Left kidney (tissue), 2 donors: ENCODE results near the gene PDE7B. TPM values are rescaled to one million over a fixed set of nuclear protein-coding genes. Genes with fewer than 3 reads are reported as not detected.

Experiments
- DNase-seq: peaks from one replicate; pipeline ENCODE4 v3.0.0-alpha.2; 2013
- polyA plus RNA-seq: library from polyadenylated mRNA; unstranded; fragments of 120-200 nt; gene quantifications from one replicate; pipeline ENCODE4 v1.2.1, GENCODE V29; 2013; ENCODE audit not compliant: insufficient read length

The PDE7B gene
- polyA plus RNA-seq, 1 donor: 8.0 TPM

GRCh38 chr6:135987226-135987625, 135.7 kb downstream of the PDE7B start:
- no peak for DNase-seq

- DNase-seq: no peak
Observed at GRCh38 chr6:135990439-135990838, 138.9 kb downstream of the PDE7B start.

GRCh38 chr6:135990855-135991464, 139.5 kb downstream of the PDE7B start:
- DNase-seq: no peak

- no peak for DNase-seq
Observed at GRCh38 chr6:135992739-135993138, 141.2 kb downstream of the PDE7B start.

- DNase-seq: no peak
Observed at GRCh38 chr6:135993361-135993760, 141.9 kb downstream of the PDE7B start.

GRCh38 chr6:135994857-135995544, 143.5 kb downstream of the PDE7B start:
- no peak for DNase-seq

- DNase-seq: no peak
Observed at GRCh38 chr6:135995545-135995898, 144.0 kb downstream of the PDE7B start.

GRCh38 chr6:135996668-135997067, 145.2 kb downstream of the PDE7B start:
- DNase-seq: no peak

GRCh38 chr6:135999393-135999792, 147.9 kb downstream of the PDE7B start:
- DNase-seq: no peak

- no peak for DNase-seq
Observed at GRCh38 chr6:136007345-136007744, 155.8 kb downstream of the PDE7B start.

- DNase-seq: no peak
Observed at GRCh38 chr6:136011475-136011874, 160.0 kb downstream of the PDE7B start.

GRCh38 chr6:136012198-136012887, 160.8 kb downstream of the PDE7B start:
- DNase-seq: no peak

GRCh38 chr6:136012943-136013342, 161.4 kb downstream of the PDE7B start:
- DNase-seq: no peak

- DNase-seq: no peak
Observed at GRCh38 chr6:136014454-136015437, 163.2 kb downstream of the PDE7B start.

- DNase-seq: no peak
Observed at GRCh38 chr6:136015531-136015930, 164.0 kb downstream of the PDE7B start.

GRCh38 chr6:136016228-136017225, 165.0 kb downstream of the PDE7B start:
- no peak for DNase-seq

GRCh38 chr6:136020691-136021090, 169.2 kb downstream of the PDE7B start:
- DNase-seq: no peak

GRCh38 chr6:136022224-136022874, 170.8 kb downstream of the PDE7B start:
- no peak for DNase-seq

GRCh38 chr6:136024711-136025110, 173.2 kb downstream of the PDE7B start:
- DNase-seq: no peak

- DNase-seq: no peak
Observed at GRCh38 chr6:136025736-136026135, 174.2 kb downstream of the PDE7B start.
